OCI-M2 (cell line): Measurements from ENCODE around the gene LRRFIP1.

Source experiments
- DNase-seq: peaks from one replicate; lab custom pipeline; 2025; ENCODE audit not compliant: unreplicated experiment; lab: John Stamatoyannopoulos, UW

Gene LRRFIP1

GRCh38 chr2:237721458-237721857 is 94.1 kb downstream of the LRRFIP1 start:
- DNase-seq = no peak

- DNase-seq = no peak
Observed at GRCh38 chr2:237722616-237723015, 95.2 kb downstream of the LRRFIP1 start.

- no peak for DNase-seq
Observed at GRCh38 chr2:237723023-237723422, 95.6 kb downstream of the LRRFIP1 start.

- DNase-seq = no peak
Observed at GRCh38 chr2:237723602-237724001, 96.2 kb downstream of the LRRFIP1 start.

GRCh38 chr2:237724811-237725478 is 97.6 kb downstream of the LRRFIP1 start:
- no peak for DNase-seq

- no peak for DNase-seq
Observed at GRCh38 chr2:237725661-237726060, 98.3 kb downstream of the LRRFIP1 start.

- no peak for DNase-seq
Observed at GRCh38 chr2:237726401-237726830, 99.0 kb downstream of the LRRFIP1 start.

- DNase-seq = no peak
Observed at GRCh38 chr2:237727363-237727762, 100.0 kb downstream of the LRRFIP1 start.

- no peak for DNase-seq
Observed at GRCh38 chr2:237729681-237730475, 102.5 kb downstream of the LRRFIP1 start.

GRCh38 chr2:237731663-237732062 is 104.3 kb downstream of the LRRFIP1 start:
- no peak for DNase-seq

- no peak for DNase-seq
Observed at GRCh38 chr2:237732070-237732469, 104.7 kb downstream of the LRRFIP1 start.

- no peak for DNase-seq
Observed at GRCh38 chr2:237732790-237733381, 105.5 kb downstream of the LRRFIP1 start.

GRCh38 chr2:237733677-237734300 is 106.4 kb downstream of the LRRFIP1 start:
- DNase-seq = no peak

GRCh38 chr2:237734905-237735623 is 107.7 kb downstream of the LRRFIP1 start:
- no peak for DNase-seq

GRCh38 chr2:237735798-237736197 is 108.4 kb downstream of the LRRFIP1 start:
- no peak for DNase-seq

GRCh38 chr2:237736783-237737182 is 109.4 kb downstream of the LRRFIP1 start:
- no peak for DNase-seq

- no peak for DNase-seq
Observed at GRCh38 chr2:237737196-237737865, 109.9 kb downstream of the LRRFIP1 start.

- DNase-seq = no peak
Observed at GRCh38 chr2:237738255-237738654, 110.9 kb downstream of the LRRFIP1 start.

- no peak for DNase-seq
Observed at GRCh38 chr2:237739101-237739500, 111.7 kb downstream of the LRRFIP1 start.

- DNase-seq = no peak
Observed at GRCh38 chr2:237742191-237742590, 114.8 kb downstream of the LRRFIP1 start.
